GM12891 (cell line): ENCODE measurements around the gene C11orf21.

Experiments
- POLR2A ChIP-seq: IDR thresholded peaks from 2 replicates; pipeline ENCODE4 v1.6.1; 2011; ENCODE audit warnings: low read depth, low read length, control low read depth
- POLR2AphosphoS5 ChIP-seq: IDR thresholded peaks from 2 replicates; pipeline ENCODE4 v1.6.1; 2011; ENCODE audit warnings: low read depth, low read length, control low read depth
- POU2F2 ChIP-seq: IDR thresholded peaks from 2 replicates; pipeline ENCODE4 v1.6.1; 2011; ENCODE audit warnings: low read depth, mild to moderate bottlenecking, control low read depth, low read length, moderate library complexity
- SPI1 ChIP-seq: IDR thresholded peaks from 2 replicates; pipeline ENCODE4 v1.6.1; 2011; ENCODE audit warnings: low read depth, low read length, control low read depth
- TAF1 ChIP-seq: IDR thresholded peaks from 2 replicates; pipeline ENCODE4 v1.6.1; 2011; ENCODE audit warnings: low read depth, low read length, control low read depth

GRCh38 chr11:2248762-2249161, 53.0 kb downstream of the C11orf21 start:
- TF ChIP-seq POLR2A (no peak), POLR2AphosphoS5 (no peak), TAF1 (no peak), SPI1 (no peak), POU2F2 (no peak)
